GM19239 (cell line): ENCODE data around the gene SHISAL2A.
"Not testable (repeated sequence)": the region's sequence is repeated elsewhere in the genome, so short reads cannot be mapped to it uniquely, and the experiment has no call there.

Source experiments
- DNase-seq: peaks from one replicate; pipeline ENCODE4 v3.0.0; 2011; ENCODE audit warnings: low spot score; ENCODE audit not compliant: insufficient read length
- FAIRE-seq: peaks from 2 replicates; lab custom pipeline; 2011; peaks lifted over from hg19 to GRCh38; lab: Jason Lieb, UNC

Gene SHISAL2A

DNA sequence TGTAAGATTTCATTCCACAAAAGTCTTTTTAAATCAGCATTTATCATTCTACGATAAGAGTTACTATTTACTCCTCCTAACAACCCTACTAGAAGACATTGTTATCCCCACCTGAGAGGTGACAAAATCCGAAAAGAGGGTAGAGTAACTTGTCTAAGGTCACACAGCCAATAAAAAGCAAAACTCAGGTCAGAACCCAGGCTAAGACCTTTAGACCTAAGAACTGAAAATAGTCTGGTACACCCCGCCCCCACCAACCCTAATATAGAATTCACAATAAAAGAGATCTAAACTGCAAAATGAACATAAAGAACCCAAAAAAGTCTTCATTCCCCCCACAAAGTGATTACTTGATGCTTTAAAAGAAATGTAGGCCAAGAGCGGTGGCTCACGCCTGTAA, 46.5 kb downstream of the SHISAL2A start:
- DNase-seq, result no peak
- no peak for FAIRE-seq

DNA sequence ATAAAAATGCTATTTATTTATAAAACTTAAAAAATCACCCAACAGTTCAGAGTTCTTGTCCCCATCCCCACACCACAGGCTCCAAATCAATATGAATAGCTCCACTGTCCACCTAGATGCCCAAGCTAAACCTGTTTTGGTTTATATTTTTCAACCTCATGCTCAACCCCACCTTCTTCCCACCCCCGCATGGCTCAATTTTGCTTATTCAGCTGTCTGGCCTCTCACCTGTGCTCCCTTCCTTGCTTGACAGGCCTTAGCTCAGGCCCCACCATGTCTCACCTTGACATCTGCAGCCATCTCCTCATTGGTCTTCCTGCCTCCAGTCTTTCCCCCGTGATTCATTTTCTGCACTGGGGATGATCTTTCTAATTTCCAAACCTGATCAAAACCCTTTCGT, 47.4 kb downstream of the SHISAL2A start:
- DNase-seq (no peak), FAIRE-seq (no peak)

GRCh38 chr1:52681136-52681535, 48.2 kb downstream of the SHISAL2A start:
- no peak for FAIRE-seq
- no peak for DNase-seq

DNA sequence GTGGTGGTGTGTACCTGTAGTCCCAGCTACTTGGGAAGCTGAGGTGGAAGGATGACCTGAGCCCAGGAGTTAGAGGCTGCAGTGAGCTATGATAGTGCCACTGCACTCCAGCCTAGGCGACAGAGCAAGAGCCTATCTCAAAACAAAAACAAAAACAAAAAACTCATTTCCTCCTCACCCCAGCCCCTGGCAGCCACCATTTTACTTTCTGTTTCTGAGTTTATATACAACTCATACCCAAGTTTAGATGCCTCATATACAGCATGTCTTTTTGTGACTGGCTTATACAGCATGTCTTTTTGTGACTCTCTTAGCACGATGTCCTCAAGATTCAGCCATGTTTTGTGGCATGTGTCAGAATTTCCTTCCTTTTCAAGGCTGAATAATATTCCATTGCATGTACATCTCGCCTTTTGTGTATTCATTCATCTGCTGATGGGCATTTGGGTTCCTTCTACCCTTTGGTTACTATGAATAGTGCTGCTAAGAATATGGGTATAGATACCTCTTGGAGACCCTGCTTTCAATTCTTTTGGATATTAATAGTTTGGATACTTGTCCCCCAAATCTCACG, 50.5 kb downstream of the SHISAL2A start:
- no peak for FAIRE-seq

GRCh38 chr1:52684545-52684944, 51.6 kb downstream of the SHISAL2A start:
- no peak for DNase-seq
- no peak for FAIRE-seq

More for the DNA sequence above, 50.5 kb downstream of the SHISAL2A start:
- DNase-seq, result no peak

GRCh38 chr1:52686261-52686751, 53.3 kb downstream of the SHISAL2A start:
- DNase-seq, result peak; percentile 52
- peak; percentile 87 for FAIRE-seq

GRCh38 chr1:52686830-52687229, 53.9 kb downstream of the SHISAL2A start:
- no peak for FAIRE-seq
- DNase-seq, result no peak

DNA sequence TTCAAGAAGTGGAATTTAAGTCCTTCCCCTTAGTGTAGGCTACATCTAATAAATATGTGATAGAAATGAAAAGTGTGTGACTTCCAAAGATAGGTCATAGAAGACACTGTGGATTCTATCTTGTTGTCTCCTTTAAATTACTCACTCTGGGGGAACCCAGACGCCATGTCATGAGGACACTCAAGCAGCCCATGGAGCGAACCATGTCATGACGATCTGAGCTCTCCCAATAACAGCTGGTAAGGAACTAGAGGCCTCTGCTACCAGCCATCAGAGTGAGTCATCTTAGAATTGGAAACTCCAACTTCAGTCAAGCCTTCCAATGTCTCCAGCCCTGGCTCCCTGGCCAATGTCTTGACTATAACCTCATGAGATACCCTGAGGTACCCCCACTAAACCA, 58.9 kb downstream of the SHISAL2A start:
- FAIRE-seq (no peak), DNase-seq (no peak)

- FAIRE-seq, result no peak
- DNase-seq, result no peak
These were observed 59.7 kb downstream of the SHISAL2A start for GRCh38 chr1:52692697-52693096.

DNA sequence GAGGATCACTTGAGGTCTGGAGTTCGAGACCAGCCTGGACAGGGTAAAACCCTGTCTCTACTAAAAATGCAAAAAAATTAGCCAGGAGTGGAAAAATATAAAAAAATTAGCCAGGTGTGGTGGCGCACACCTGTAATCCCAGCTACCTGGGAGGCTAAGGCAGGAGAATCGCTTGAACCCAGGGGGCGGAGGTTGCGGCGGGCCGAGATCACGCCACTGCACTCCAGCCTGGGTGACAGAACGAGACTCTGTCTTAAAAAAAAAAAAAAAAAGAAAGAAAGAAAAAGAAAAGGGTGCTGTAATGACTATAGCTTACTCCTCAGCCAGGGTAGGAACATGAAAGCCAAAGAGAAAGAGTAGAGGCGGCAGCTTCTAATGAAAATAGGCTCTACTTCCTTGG, 60.4 kb downstream of the SHISAL2A start:
- FAIRE-seq, DNase-seq: not testable (repeated sequence)

DNA sequence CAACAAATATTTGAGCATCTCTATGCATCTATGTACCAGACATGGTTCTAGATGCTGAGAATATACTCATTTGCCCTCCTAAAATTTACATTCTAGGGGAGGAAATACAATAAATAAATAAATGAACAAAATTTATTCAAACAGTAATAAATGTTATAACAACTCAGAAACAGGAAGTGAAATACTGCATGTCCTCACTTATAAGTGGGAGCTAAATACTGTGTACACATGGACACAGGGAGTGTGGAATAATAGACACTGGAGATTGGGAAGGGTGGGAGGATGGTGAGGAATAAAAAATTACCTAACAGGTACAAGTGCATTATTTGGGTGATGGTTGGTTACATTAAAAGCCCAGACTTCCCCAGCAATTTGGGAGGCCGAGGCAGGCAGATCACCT, 60.9 kb downstream of the SHISAL2A start:
- FAIRE-seq (no peak), DNase-seq (no peak)

- FAIRE-seq (no peak), DNase-seq (no peak)
These were observed 62.7 kb downstream of the SHISAL2A start for GRCh38 chr1:52695627-52696026.

GRCh38 chr1:52697795-52698674, 65.1 kb downstream of the SHISAL2A start, which contains the start of gene COA7:
Gene COA7, minus strand, starts transcription at chr1:52698347. Its CDS starts 21 bp downstream, at chr1:52698326.
- DNase-seq, result peak; percentile 50
- peak; percentile 33 for FAIRE-seq

DNA sequence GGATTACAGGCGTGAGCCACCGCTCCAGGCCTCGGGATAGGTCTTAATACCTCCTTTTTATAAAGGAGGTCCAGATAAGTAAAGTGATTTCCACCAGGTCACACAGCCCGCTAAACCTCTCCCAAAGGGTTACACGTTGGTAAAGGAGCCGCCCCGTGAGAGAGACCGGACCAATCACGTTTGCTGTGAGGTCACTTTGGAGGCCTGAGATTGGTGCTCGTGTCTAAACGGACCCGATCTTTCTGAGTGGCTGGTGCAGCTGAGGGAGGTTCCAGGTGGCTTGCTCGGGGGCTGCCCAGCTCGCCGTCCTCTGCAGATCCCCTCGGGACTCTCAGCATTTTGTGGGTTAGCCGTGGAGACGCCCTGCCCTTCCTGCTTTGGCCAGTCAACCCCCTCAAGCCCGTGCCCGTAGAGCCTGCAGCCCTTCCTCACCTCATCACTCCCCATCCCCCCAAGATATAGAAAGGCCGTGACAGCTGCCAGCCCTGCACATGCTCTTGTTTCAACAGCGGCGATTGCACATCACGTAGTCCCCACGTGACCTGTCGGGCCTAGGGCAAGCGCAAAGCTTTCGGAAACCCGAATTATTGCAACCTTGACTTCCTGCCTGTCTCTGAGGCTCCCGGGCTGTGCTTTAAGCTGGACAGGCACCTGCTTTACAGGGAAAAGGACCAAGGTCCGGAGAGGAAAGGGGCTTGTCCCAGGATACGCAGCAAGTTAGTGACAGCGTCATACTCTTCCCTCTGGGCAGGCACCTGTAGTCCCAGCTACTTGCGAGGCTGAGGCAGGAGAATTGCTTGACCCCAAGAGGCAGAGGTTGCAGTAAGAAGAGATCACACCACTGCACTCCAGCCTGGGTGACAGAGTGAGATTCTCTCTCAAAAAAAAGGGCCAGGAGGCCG, 70.2 kb downstream of the SHISAL2A start:
- peak; percentile 88 for FAIRE-seq
- DNase-seq, result peak; percentile 73

DNA sequence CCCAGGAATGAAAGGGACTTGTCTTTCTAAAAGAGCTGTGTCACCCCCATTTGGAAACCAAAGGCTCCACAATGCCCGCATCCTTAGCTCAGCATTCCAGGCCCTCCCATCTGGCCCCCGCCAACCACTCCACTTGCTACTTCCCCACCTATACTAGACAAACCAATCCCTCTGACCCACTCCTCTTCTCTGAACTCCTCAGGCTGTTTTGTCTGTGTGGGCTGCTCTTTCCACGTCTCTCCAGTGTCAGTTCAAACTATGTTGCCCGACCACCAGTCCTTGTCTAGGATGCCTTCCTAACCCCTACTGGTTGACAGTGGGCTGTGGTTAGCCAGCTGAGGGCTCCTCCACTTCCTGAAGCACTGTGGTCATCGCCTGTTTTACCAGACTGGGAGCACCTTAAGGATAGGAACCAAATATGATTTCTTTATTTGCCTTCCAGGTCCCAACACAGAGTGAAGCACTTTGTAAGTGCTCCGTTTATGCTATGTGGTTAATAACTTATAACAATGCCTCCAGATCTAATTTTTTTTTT, 73.2 kb downstream of the SHISAL2A start:
- FAIRE-seq, result no peak
- no peak for DNase-seq
